Measurements from ENCODE around the gene GRM1. TPM values are rescaled to one million over a fixed set of nuclear protein-coding genes. Genes with fewer than 3 reads are reported as not detected.

Gene GRM1
- total RNA-seq, 2 donors from 2014 or later: 0.54 TPM; not detected in 1

DNA sequence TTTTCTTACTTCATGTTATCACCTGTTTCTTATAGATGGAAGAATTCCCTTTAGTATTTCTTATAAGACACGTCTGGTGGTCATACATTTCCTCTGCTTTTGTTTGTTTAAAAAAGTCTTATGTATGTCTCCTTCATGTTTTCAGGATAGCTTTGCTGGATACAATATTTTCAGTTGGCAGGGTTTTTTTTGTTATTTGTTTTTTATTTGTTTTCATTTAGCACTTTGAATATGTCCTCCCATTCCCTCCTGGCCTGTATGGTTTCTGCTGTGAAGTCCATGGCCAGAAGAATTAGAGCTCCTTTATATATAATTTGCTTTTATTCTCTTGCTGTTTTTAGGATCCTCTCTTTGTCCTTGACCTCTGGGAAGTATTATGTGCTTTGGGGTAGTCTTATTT, 432.1 kb downstream of the GRM1 start:
- TF ChIP-seq, protein P1, sequence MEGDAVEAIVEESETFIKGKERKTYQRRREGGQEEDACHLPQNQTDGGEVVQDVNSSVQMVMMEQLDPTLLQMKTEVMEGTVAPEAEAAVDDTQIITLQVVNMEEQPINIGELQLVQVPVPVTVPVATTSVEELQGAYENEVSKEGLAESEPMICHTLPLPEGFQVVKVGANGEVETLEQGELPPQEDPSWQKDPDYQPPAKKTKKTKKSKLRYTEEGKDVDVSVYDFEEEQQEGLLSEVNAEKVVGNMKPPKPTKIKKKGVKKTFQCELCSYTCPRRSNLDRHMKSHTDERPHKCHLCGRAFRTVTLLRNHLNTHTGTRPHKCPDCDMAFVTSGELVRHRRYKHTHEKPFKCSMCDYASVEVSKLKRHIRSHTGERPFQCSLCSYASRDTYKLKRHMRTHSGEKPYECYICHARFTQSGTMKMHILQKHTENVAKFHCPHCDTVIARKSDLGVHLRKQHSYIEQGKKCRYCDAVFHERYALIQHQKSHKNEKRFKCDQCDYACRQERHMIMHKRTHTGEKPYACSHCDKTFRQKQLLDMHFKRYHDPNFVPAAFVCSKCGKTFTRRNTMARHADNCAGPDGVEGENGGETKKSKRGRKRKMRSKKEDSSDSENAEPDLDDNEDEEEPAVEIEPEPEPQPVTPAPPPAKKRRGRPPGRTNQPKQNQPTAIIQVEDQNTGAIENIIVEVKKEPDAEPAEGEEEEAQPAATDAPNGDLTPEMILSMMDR (IDR thresholded peaks at IDR 0.05): no peak
- no peaks in the 10 kb centered on the region for H3K4me1 ChIP-seq (ENCODE audit: control insufficient read depth in 1 of 2, low read depth in 2 of 2)
- ATAC-seq (ENCODE audit: insufficient number of reproducible peaks, low FRiP score, low read depth) (no peak), DNase-seq (ENCODE audit: low spot score) (no peak)
- H3K4me3 ChIP-seq: no peak overlapping the region
- no peaks in the 10 kb centered on the region for H3K36me3 ChIP-seq
- H3K9me3 ChIP-seq: peaks cover 12% of the 10 kb centered on the region
- H3K27me3 ChIP-seq (replicated peaks; ENCODE audit: insufficient read depth): no peaks in the 10 kb centered on the region
- no peak overlapping the region for H3K27ac ChIP-seq

DNA sequence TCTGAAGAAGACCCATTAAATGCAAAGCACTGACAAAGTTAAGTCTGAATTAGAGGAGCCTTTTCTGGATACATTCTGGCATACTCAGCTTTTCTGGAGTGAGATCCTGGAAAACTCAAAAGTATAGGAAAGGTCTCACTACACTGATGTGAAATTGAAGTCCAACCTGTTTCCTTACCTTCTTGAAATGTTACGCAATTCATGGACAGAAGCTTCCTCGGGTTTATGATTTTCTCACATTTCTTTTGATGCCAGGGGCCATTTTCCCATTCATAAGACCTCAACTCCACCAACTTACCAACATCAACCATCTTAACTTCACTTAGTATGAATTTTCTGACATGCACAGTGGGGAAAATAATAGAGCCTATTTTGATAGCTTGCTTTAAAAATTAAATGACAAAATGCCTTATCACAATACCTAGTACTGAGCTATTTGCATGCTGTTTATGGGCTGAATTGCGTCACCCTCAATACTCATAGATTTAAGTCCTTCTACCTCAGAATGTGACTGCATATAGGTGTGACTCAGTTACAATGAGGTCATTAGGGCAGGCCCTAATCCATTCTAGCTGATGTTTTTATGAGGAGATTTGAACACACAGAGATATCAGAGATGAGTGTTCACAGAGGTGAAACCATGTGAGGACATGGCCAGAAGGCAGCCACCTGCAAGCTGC, 441.4 kb downstream of the GRM1 start:
- no peaks in the 10 kb centered on the region for H3K9me3 ChIP-seq
- no peak for ATAC-seq (ENCODE audit: insufficient number of reproducible peaks, low FRiP score, low read depth)
- H3K4me1 ChIP-seq (ENCODE audit: control insufficient read depth in 1 of 2, low read depth in 2 of 2): no peaks in the 10 kb centered on the region
- H3K27me3 ChIP-seq (replicated peaks; ENCODE audit: insufficient read depth): no peaks in the 10 kb centered on the region
- H3K27ac ChIP-seq: no peak overlapping the region
- TF ChIP-seq, protein P1 (IDR thresholded peaks at IDR 0.05): no peak
- H3K36me3 ChIP-seq: no peaks in the 10 kb centered on the region
- no peak overlapping the region for H3K4me3 ChIP-seq
- no peak for DNase-seq (ENCODE audit: low spot score)

DNA sequence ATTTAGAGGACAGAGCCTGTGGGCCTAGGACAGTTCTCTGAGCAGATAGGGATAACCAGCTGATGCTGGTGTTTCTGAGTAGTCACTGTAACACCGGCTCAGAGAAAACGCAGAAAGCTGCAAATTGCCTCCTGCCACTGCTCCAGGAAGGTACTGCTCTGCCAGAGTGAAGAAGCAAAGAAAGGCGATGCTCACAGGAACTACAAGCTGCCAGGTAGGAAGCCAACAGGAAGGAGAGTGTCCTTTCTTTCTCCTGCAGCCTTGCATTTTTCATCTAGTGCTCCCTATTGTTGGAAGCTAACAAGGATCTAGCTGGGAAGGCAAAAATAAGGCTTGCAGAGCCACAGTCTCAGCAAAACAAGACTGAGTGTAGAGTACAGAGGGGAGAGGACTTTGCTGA, 444.1 kb downstream of the GRM1 start:
- Histone ChIP-seq H3K36me3 (no peaks in the 10 kb centered on the region), H3K27me3 (replicated peaks; ENCODE audit: insufficient read depth) (no peaks in the 10 kb centered on the region), H3K27ac (no peak overlapping the region), H3K4me1 (ENCODE audit: control insufficient read depth in 1 of 2, low read depth in 2 of 2) (no peaks in the 10 kb centered on the region), H3K9me3 (no peaks in the 10 kb centered on the region), H3K4me3 (no peak overlapping the region)
- TF ChIP-seq, protein P1 (IDR thresholded peaks at IDR 0.05): no peak
- no peak for ATAC-seq (ENCODE audit: insufficient number of reproducible peaks, low FRiP score, low read depth)
- no peak for DNase-seq (ENCODE audit: low spot score)

DNA sequence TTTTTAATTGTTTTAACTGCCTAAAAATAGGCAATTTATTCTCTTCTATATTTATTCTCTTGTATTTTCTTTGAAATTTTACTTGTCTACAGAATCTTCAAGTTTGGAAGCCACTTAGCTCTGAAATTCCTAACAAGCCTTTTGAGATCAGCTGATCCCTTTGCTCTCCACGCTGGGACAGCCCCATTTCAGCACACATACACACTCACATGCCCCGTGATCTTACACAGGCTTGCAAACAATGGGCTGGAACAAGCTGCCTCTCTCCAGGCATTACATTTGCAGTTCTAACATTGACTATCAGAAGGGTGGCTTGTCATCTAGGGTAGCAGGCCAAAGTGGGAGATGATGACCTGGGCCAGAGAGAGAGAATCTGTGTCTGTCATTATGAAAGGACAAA, 452.7 kb downstream of the GRM1 start:
- DNase-seq (ENCODE audit: low spot score): no peak
- Histone ChIP-seq H3K9me3 (no peaks in the 10 kb centered on the region), H3K27me3 (replicated peaks; ENCODE audit: insufficient read depth) (no peaks in the 10 kb centered on the region), H3K36me3 (no peaks in the 10 kb centered on the region), H3K4me3 (no peak overlapping the region), H3K4me1 (ENCODE audit: control insufficient read depth in 1 of 2, low read depth in 2 of 2) (no peaks in the 10 kb centered on the region), H3K27ac (no peak overlapping the region)
- ATAC-seq (ENCODE audit: insufficient number of reproducible peaks, low FRiP score, low read depth): no peak
- TF ChIP-seq, protein P1 (IDR thresholded peaks at IDR 0.05): no peak

DNA sequence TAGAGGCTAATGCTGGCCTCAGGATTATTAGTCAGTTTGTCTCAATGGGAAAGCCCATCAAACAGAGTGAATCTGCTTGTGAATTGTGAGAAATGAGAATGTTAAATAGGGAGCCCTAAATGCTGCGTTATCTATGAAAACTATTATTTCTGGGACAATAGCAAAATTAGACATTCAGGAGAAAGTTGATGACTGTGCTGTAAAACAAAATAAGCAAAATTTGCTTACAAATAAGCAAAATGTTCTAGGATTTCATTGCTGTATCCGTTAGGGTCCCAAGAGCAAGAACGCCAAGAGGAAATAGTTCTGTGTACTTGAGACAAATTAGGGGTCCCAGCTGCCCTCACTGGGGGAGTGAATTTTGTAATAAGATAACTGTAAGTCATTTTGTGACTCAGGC, 455.5 kb downstream of the GRM1 start:
- TF ChIP-seq, protein P1 (IDR thresholded peaks at IDR 0.05): no peak
- H3K27ac ChIP-seq: no peak overlapping the region
- H3K27me3 ChIP-seq (replicated peaks; ENCODE audit: insufficient read depth): no peaks in the 10 kb centered on the region
- no peaks in the 10 kb centered on the region for H3K4me1 ChIP-seq (ENCODE audit: control insufficient read depth in 1 of 2, low read depth in 2 of 2)
- H3K4me3 ChIP-seq: no peak overlapping the region
- no peaks in the 10 kb centered on the region for H3K36me3 ChIP-seq
- H3K9me3 ChIP-seq: no peaks in the 10 kb centered on the region
- ATAC-seq (ENCODE audit: insufficient number of reproducible peaks, low FRiP score, low read depth) (no peak), DNase-seq (ENCODE audit: low spot score) (no peak)

Other genes starting within 250 kb of the GRM1 start
- gene FBXO30, start 214.3 kb upstream of the GRM1 start, total RNA-seq: 10 to 100 TPM in 1 of 2 donors, 1 to 10 TPM in 1; 8.0 to 20.5 TPM
- 10 to 100 TPM; 22.5 to 35.2 TPM for gene SHPRH, start 64.7 kb upstream of the GRM1 start, total RNA-seq

Data from thoracic aorta (tissue), 2 donors.